Measurements from ENCODE around the gene CLIP2.
"Not testable (repeated sequence)": the region's sequence is repeated elsewhere in the genome, so short reads cannot be mapped to it uniquely, and the experiment has no call there.

Gene CLIP2

DNA sequence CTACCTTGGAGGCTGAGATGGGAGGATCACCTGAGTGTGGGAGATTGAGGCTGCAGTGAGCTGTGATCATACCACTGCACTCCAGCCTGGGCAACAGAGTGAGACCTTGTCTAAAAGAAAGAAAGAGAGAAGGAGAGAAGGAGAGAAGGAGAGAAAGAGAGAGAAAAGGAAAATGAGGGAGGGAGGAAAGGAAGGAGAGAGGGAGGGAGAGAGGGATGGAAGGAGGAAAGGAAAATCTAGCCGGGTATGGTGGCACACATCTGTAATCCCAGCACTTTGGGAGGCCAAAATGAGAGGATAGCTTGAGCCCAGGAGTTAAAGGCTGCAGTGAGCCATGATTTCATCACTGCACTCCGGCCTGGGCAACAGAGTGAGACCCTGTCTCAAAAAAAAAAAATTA lies 121.6 kb downstream of the CLIP2 start:
- no peak for DNase-seq (ENCODE audit: low read depth, low spot score)
- POLR2A ChIA-PET: interaction anchor here (1.1 kb wide), 1 partner anchor 143 kb away, joined by 3 read pairs; no protein-coding TSS in a partner anchor
- CTCF ChIA-PET: interaction anchor here (0.8 to 5.3 kb wide), 6 partner anchors 9 to 204 kb away, joined by 3 to 36 read pairs (median 6); no protein-coding TSS in a partner anchor
- no peak overlapping the region for H3K4me3 ChIP-seq (ENCODE audit: low read depth, low read length)
- TF ChIP-seq, protein P1, sequence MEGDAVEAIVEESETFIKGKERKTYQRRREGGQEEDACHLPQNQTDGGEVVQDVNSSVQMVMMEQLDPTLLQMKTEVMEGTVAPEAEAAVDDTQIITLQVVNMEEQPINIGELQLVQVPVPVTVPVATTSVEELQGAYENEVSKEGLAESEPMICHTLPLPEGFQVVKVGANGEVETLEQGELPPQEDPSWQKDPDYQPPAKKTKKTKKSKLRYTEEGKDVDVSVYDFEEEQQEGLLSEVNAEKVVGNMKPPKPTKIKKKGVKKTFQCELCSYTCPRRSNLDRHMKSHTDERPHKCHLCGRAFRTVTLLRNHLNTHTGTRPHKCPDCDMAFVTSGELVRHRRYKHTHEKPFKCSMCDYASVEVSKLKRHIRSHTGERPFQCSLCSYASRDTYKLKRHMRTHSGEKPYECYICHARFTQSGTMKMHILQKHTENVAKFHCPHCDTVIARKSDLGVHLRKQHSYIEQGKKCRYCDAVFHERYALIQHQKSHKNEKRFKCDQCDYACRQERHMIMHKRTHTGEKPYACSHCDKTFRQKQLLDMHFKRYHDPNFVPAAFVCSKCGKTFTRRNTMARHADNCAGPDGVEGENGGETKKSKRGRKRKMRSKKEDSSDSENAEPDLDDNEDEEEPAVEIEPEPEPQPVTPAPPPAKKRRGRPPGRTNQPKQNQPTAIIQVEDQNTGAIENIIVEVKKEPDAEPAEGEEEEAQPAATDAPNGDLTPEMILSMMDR (IDR thresholded peaks at IDR 0.05; ENCODE audit: insufficient read depth, low read length, missing control alignments): no peak

GRCh38 chr7:74411571-74411970 lies 122.4 kb downstream of the CLIP2 start:
- H3K4me3 ChIP-seq (ENCODE audit: low read depth, low read length); DNase-seq (ENCODE audit: low read depth, low spot score); POLR2A ChIA-PET: not testable (repeated sequence)
- CTCF ChIA-PET: interaction anchor here (1.3 to 5.3 kb wide), 4 partner anchors 10 to 205 kb away, joined by 3 to 36 read pairs (median 22); no protein-coding TSS in a partner anchor

GRCh38 chr7:74412056-74412455 lies 122.8 kb downstream of the CLIP2 start:
- TF ChIP-seq, protein P1 (IDR thresholded peaks at IDR 0.05; ENCODE audit: insufficient read depth, low read length, missing control alignments): no peak
- CTCF ChIA-PET: interaction anchor here (0.9 to 5.3 kb wide), 5 partner anchors 10 to 155 kb away, joined by 3 to 36 read pairs (median 11); no protein-coding TSS in a partner anchor

GRCh38 chr7:74412603-74413002 lies 123.4 kb downstream of the CLIP2 start:
- DNase-seq (ENCODE audit: low read depth, low spot score): no peak
- TF ChIP-seq, protein P1 (IDR thresholded peaks at IDR 0.05; ENCODE audit: insufficient read depth, low read length, missing control alignments): no peak
- no peak overlapping the region for H3K4me3 ChIP-seq (ENCODE audit: low read depth, low read length)
- CTCF ChIA-PET: interaction anchor here (0.9 to 5.3 kb wide), 10 partner anchors 8 to 207 kb away, joined by 3 to 36 read pairs (median 7); no protein-coding TSS in a partner anchor
- POLR2A ChIA-PET: no interaction called here

More at GRCh38 chr7:74412056-74412455, 122.8 kb downstream of the CLIP2 start:
- POLR2A ChIA-PET: no interaction called here
- no peak overlapping the region for H3K4me3 ChIP-seq (ENCODE audit: low read depth, low read length)
- DNase-seq (ENCODE audit: low read depth, low spot score): no peak

GRCh38 chr7:74414595-74415333 lies 125.6 kb downstream of the CLIP2 start:
- DNase-seq (ENCODE audit: low read depth, low spot score); POLR2A ChIA-PET; H3K4me3 ChIP-seq (ENCODE audit: low read depth, low read length); CTCF ChIA-PET: not testable (repeated sequence)

DNA sequence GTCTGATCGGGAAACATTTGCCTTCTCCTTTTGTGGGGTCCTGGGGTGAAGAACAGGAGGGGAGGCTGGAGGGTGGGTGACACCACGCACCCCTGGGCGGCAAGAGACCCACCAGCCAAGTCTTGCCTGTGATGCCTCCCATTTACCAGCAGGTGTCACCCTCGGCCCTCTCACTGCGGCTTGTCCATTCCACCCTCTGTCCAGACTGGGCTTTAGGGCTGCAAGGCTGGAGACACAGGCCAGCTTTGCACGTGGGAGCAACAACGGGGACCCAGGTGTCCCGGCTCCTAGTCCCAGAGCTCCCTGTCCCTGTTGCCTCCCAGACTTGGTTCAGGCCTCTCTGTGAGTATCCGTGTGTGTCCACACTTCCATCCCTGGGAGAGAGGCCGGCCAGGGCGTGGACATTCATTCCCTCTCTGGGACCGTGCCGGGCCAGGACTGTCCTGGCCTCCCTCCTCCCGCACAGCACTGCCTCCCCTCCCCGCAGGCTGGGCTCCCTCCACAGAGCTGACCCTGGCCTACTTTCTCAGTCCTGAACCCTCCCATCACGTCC lies 128.3 kb downstream of the CLIP2 start:
- DNase-seq (ENCODE audit: low read depth, low spot score): no peak
- TF ChIP-seq, protein P1 (IDR thresholded peaks at IDR 0.05; ENCODE audit: insufficient read depth, low read length, missing control alignments): peak; percentile 98
- ChIA-PET POLR2A (no interaction called here), CTCF (interaction anchor here (0.5 to 3.6 kb wide), 33 partner anchors 8 to 630 kb away, joined by 3 to 67 read pairs (median 3); no protein-coding TSS in a partner anchor)
- H3K4me3 ChIP-seq (ENCODE audit: low read depth, low read length): no peak overlapping the region

DNA sequence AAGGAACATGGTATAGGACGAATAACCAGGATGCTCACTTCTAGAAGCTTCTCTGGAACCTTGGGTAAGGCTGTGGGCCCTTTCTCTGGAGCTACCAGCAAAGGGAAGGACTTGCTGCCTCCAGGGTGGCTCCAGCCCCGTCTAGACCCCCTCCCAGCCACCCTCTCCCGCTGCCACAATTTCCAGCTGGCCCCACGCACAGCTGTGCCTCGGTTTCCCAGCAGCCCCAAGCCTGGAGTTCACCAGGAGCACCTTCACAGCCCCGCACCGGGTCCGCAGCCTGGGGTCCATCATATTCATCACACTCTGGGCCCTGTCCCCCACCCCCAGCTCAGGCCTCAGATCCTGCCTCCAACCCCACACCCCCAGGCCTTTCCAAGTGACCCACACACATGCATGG lies 128.9 kb downstream of the CLIP2 start:
- DNase-seq (ENCODE audit: low read depth, low spot score): no peak
- H3K4me3 ChIP-seq (ENCODE audit: low read depth, low read length): no peak overlapping the region
- CTCF ChIA-PET: interaction anchor here (0.7 to 3.6 kb wide), 32 partner anchors 7 to 630 kb away, joined by 3 to 67 read pairs (median 4); no protein-coding TSS in a partner anchor
- TF ChIP-seq, protein P1 (IDR thresholded peaks at IDR 0.05; ENCODE audit: insufficient read depth, low read length, missing control alignments): no peak
- POLR2A ChIA-PET: no interaction called here

All from AG04449 (cell line).